WERI-Rb-1 (cell line): ENCODE data around the gene PRRT1.

Source experiments
- DNase-seq: peaks from one replicate; pipeline ENCODE4 v3.0.0-alpha.2; 2020
- H3K27ac ChIP-seq: fragments of 250-450 bp; sonication (Bioruptor Pico); 2 replicates; pipeline ENCODE4 v1.5.1; 2020; ENCODE audit warnings: mild to moderate bottlenecking, moderate library complexity
- H3K27me3 ChIP-seq: fragments of 250-450 bp; sonication (Bioruptor Pico); 2 replicates; pipeline ENCODE4 v1.5.1; 2021; ENCODE audit warnings: mild to moderate bottlenecking, low read depth, moderate library complexity; ENCODE audit not compliant: insufficient read depth, severe bottlenecking
- H3K36me3 ChIP-seq: fragments of 250-450 bp; sonication (Bioruptor Pico); 2 replicates; pipeline ENCODE4 v1.5.1; 2020; ENCODE audit warnings: mild to moderate bottlenecking, moderate library complexity
- H3K4me3 ChIP-seq: 2 replicates; pipeline ENCODE4 v1.5.1; 2011; ENCODE audit warnings: low read depth, mild to moderate bottlenecking, control low read depth, low read length
- H3K9me3 ChIP-seq: fragments of 250-450 bp; sonication (Bioruptor Pico); 2 replicates; pipeline ENCODE4 v1.5.1; 2021; ENCODE audit warnings: mild to moderate bottlenecking, moderate library complexity; ENCODE audit not compliant: severe bottlenecking
- TF ChIP-seq, protein P1 (sequence below): IDR thresholded peaks from 2 replicates; pipeline ENCODE4 v1.5.1; 2011; ENCODE audit warnings: low read depth, mild to moderate bottlenecking, control low read depth, inconsistent platforms, low read length

PRRT1 gene

DNA sequence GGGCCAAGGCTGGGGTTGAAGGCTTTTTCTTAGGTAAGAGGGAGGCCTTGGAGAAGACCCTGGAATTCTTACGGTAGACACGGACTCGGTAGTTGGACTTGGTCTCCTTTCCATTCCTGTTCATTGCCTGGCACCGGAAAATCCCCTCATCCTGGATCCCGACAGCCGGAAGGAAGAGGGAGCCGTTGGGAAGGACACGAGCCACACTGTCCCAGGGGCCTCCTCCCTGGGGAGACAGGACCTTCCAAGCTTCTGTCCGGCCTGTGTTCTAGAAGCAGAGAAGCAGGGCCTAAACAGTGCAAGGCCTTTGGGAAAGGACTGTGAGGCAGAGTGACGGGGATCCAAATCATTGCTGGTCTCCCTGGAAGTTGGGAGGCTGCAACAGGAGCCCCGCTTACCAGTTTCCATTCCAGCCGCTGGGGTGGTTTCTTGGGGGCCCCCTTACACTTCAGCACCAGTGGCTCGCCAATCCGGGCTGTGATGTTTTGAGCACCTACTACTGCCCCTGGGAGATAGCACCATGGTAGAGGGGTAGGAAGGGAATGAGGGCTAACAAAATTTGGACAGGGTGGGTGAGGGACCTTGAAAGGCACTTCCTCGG, 31.8 kb upstream of the PRRT1 start:
- no peak overlapping the region; the same call in 1 of the 2 replicates for H3K27ac ChIP-seq
- TF ChIP-seq, protein P1, sequence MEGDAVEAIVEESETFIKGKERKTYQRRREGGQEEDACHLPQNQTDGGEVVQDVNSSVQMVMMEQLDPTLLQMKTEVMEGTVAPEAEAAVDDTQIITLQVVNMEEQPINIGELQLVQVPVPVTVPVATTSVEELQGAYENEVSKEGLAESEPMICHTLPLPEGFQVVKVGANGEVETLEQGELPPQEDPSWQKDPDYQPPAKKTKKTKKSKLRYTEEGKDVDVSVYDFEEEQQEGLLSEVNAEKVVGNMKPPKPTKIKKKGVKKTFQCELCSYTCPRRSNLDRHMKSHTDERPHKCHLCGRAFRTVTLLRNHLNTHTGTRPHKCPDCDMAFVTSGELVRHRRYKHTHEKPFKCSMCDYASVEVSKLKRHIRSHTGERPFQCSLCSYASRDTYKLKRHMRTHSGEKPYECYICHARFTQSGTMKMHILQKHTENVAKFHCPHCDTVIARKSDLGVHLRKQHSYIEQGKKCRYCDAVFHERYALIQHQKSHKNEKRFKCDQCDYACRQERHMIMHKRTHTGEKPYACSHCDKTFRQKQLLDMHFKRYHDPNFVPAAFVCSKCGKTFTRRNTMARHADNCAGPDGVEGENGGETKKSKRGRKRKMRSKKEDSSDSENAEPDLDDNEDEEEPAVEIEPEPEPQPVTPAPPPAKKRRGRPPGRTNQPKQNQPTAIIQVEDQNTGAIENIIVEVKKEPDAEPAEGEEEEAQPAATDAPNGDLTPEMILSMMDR: no peak
- no peak overlapping the region for H3K4me3 ChIP-seq
- no peak for DNase-seq
- H3K9me3 ChIP-seq: no peaks in the 10 kb centered on the region
- H3K36me3 ChIP-seq: peaks cover 75% of the 10 kb centered on the region
- H3K27me3 ChIP-seq: no peaks in the 10 kb centered on the region

DNA sequence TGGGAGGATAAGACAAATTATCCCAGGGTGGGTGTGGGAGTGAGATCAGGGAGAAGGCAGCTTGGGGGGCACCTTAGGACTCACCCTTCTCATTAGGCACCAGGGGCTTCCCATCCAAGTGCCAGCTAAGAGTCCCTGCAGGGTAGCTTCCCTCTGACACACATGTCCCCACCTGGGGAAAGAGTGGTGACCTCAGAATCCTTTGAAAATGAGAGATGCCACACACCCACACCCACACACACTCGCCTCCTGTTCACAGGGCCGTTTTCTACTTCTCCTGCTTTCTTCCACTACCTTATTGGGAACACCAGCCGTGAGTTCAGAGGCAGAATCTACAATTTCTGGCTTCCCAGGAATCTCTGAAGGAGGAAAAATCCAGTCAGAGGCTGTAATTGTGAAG, 31.3 kb upstream of the PRRT1 start:
- peaks cover 70% of the 10 kb centered on the region for H3K36me3 ChIP-seq
- no peak for DNase-seq
- TF ChIP-seq, protein P1: no peak
- H3K4me3 ChIP-seq: no peak overlapping the region
- no peaks in the 10 kb centered on the region for H3K27me3 ChIP-seq
- no peaks in the 10 kb centered on the region for H3K9me3 ChIP-seq
- no peak overlapping the region; the same call in 1 of the 2 replicates for H3K27ac ChIP-seq

DNA sequence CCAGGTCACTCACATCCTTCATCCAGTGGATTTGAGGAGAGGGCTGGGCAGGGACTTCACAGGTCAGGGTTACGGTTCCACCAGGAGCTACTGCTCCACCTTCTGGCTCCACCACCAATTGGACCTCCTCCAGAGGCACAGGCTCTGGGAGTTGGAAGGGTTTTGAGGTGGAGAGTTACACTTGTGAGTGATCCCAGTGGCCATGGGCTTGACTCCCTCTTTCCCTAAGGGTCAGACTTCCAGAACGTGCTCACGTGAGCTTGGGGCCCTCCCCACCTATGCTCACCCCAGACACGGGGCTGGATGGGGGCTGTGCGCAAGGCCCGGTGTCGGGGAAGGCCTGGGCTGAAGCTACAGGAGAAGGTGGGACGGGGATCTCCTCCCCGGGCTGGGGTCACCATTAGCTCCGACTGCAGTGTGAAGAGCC, 30.8 kb upstream of the PRRT1 start:
- TF ChIP-seq, protein P1: no peak
- peaks cover 65% of the 10 kb centered on the region for H3K36me3 ChIP-seq
- no peaks in the 10 kb centered on the region for H3K9me3 ChIP-seq
- no peak for DNase-seq
- no peaks in the 10 kb centered on the region for H3K27me3 ChIP-seq
- no peak overlapping the region for H3K4me3 ChIP-seq
- peak overlapping the region; percentile 25; the same call in 1 of the 2 replicates for H3K27ac ChIP-seq

DNA sequence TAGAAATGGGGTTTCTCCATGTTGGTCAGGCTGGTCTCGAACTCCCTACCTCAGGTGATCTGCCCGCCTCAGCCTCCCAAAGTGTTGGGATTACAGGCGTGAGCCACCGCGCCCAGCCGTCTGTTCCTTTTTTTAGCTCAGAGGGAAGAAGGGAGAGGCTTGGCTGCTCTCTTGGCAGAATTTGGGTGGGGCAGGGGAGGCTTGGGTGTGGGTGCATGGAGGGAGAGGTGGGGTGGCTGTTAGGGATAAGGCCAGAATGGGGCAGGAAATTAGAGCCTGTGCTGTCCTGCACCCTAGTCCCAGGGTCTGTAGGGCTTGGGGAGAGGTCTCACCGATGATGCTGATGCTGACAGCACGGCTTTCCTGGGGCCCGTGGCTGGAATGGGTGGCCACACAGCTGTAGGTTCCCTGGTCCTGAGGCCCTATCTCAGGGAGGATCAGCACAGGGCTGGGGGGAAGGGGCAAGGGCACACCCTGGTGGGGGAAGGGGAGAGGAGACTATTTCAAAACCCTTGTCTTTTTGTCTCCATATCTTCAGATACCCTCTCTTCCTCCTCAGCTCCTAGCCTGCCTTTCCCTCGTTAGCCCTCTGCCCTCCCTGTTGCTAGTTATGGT, 30.3 kb upstream of the PRRT1 start:
- DNase-seq: no peak
- TF ChIP-seq, protein P1: no peak
- Histone ChIP-seq H3K27ac (peak overlapping the region; percentile 25; the same call in 1 of the 2 replicates), H3K36me3 (peaks cover 60% of the 10 kb centered on the region), H3K9me3 (no peaks in the 10 kb centered on the region), H3K4me3 (no peak overlapping the region), H3K27me3 (no peaks in the 10 kb centered on the region)

DNA sequence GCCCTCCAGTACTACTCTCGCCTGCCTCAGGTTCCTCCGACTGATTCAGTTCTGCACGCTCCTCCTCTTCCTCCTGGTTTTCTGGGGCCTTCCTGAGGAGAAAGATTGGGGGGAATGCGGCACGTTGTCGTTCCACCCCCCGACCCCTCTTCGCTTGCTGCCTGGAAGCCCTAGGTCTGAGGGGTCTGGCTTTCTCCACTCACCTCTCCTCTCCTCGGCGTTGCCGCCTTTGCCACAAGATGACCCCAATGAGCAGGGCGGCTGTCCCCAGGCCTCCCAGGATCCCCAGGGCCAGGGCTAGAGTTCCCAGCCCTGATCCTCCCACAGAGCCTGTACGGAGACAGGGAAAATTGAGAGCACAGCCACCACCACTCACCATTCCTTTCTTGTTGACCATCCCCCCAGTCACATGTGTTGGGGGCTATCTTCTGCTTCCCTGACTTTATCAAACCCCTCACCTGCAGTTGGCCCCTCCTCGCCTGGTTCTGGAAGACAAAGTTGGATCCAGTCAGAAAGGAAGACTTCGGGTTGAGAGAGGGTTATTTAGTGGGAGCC, 29.5 kb upstream of the PRRT1 start:
- Histone ChIP-seq H3K36me3 (peaks cover 52% of the 10 kb centered on the region), H3K27ac (no peak overlapping the region), H3K4me3 (no peak overlapping the region), H3K27me3 (no peaks in the 10 kb centered on the region), H3K9me3 (no peaks in the 10 kb centered on the region)
- DNase-seq: no peak
- TF ChIP-seq, protein P1: no peak
